H4 (cell line): ENCODE data around the gene CLCNKA. TPM values are rescaled to one million over a fixed set of nuclear protein-coding genes. Genes with fewer than 3 reads are reported as not detected.
"Not testable (repeated sequence)": the region's sequence is repeated elsewhere in the genome, so short reads cannot be mapped to it uniquely, and the experiment has no call there.

Experiments
- DNase-seq: peaks from one replicate; pipeline ENCODE4 v3.0.0-alpha.2; 2015; ENCODE audit warnings: low spot score
- total RNA-seq: library from RNA; depleted of rRNA; stranded (reverse); fragments of >200 nt; shearing (Covaris generic); gene quantifications from 2 replicates; pipeline ENCODE4 v1.2.3, GENCODE V29; 2014

Gene CLCNKA
- total RNA-seq, 1 experiment from 2014 or later: not detected

DNA sequence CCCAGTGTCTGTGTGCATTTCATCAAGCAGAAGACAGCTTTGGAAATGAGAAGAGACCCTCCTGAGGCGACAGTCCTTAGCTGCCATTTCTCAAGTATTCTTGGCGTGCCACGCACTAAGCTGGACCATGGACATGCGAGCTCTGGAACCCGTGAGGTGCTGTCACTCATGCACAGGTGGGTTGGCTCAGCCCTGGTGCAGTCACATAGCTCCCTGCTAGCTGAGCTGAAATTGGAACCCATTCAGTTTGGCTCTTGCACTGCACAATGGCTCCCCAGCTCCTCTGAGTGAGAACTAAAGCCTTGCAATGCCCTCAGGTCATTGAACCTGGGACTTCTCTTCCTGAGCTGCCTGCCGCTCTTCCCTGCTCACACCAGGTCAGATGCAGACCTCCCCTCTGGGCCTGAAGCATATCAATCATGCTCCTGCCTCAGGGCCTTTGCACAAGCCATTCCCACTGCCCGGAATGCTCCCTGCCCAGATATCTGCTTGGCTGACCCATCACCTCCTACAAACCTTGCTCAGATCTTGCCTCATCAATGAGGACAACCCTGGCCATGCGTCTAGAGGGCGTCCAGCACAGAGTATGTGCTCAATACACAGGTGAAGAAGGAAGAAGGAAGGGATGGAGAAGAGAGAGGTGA is 24.1 kb upstream of the CLCNKA start:
- no peak for DNase-seq

DNA sequence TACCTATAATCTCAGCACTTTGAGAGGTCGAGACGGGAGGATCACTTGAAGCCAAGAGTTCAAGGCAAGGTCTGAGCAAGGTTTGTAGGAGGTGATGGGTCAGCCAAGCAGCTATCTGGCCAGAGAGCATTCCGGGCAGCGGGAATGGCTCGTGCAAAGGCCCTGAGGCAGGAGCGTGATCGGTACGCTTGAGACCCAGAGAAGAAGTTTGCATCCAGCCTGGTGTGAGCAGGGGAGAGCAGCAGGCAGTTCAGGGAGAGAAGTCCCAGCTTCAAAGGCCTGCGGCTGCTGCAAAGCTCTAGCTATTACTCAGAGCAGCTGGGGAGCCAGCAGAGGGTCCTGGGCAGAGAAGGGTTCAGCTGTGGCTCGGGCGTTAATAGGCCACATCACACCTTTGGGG is 22.9 kb upstream of the CLCNKA start:
- DNase-seq: no peak

DNA sequence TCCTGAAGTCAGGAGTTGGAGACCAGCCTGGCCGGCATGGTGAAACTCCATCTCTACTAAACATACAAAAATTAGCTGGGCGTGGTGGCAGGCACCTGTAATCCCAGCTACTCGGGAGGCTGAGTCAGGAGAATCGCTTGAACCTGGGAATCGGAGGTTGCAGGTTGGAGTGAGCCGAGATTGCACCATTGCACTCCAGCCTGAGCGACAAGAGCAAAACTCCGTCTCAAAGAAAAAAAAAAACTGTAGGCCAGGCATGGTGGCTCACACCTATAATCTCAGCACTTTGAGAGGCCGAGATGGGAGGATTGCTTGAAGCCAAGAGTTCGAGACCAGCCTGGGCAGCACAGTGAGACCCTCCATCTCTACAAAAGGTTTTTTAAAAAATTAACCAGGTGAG is 20.6 kb upstream of the CLCNKA start:
- DNase-seq: not testable (repeated sequence)

DNA sequence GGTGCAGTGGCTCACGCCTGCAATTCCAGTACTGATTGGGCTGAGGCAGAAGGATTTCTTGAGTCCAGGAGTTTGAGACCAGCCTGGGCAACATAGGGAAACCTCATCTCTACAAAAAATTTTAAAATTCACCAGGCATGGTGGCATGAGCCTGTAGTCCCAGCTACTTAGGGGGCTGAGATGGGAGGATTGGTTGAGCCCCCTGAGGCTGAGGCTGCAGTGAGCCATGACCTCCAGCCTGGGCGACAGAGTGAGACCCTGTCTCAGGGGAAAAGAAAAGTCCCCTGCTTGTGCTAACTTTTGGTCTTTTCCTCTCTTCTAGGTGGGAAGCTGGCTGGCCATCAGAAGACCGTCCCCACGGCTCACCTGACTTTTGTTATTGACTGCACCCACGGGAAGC is 16.2 kb upstream of the CLCNKA start:
- DNase-seq: no peak

DNA sequence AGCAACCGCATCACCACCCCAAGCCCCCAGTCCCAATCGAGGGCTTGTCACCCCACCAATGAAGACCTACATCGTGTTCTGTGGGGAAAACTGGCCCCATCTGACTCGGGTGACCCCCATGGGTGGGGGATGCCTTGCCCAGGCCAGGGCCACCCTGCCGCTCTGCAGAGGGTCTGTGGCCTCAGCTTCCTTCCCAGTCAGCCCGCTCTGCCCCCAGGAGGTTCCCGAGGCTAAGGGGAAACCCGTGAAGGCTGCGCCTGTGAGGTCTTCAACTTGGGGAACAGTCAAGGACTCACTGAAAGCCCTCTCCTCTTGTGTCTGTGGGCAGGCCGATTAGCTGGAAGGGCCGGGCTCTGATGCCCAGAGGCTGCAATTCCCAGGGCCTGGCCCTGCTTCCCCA is 15.8 kb upstream of the CLCNKA start:
- DNase-seq: no peak

DNA sequence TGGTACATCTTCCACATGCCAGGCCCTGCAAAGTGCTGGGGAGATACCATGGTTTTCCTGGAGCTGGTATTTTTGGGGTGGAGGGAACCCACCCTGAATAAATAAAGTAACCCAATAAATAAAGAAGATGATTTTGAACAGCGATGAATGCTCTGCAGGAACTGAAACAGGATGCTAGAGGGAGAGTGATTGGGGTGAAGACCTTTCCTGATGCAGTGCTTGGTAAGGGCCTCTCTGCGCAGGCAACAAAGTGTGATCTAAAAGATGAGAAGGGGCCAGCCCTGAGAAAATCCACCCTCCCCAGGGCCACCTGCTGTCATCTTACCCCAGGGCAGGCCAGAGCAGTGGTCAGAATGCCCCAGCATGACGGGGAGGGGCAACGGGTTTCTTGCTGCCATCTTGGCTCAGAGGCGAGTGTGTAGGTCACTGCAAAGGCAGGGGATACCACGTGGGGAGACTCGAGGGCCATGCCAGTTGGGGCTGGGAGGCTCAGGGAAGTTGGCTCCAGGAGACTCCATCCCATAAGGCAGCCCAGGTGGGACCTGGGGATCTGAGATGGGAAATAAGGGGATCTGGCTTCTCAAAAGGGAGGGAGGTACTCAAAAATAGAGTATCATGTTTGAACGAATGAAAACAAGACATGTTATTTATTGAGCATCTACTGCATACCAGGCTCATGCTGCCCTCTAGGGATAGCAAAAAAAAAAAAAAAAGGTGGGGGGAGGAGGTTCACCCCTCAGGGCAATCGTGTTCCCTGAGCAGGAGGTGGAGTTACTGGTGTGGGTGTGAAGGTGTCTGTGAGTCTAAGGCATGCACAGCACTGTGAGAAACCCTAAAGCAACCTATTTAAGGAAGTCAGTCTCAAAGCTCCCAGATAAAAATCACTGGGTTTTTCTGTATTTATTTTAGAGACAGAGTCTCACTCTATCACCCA is 15.0 kb upstream of the CLCNKA start:
- peak; percentile 47 for DNase-seq

DNA sequence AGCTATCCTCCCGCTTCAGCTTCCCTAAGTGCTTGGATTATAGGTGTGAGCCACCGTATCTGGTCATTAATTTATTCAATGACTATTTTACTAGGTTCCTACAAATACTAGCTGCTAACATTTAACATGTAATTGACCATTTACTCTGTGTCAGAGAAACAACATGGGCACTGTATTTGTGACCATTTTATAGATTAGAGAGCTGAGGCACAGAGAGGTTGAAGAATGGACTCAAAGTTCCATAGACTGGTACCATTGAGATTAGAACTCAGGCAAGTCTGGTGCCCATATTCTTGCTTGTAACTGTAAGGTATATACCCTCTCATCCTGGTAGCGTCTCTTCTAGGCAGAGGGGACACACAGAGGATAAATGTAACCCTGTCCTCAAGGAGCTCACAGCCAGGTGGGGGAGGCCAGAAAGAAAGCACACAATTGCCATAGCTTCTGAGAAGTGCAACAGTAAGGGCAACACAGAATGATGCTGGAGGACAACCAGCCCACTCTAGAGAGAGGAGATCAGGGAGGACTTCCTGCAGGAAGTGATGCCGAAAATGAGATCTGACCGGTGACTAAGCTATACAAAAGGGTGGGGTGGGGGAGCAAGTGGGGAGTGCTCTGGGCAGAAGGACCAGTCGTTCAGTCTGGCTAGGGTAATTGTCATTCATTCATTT is 14.0 kb upstream of the CLCNKA start:
- no peak for DNase-seq

DNA sequence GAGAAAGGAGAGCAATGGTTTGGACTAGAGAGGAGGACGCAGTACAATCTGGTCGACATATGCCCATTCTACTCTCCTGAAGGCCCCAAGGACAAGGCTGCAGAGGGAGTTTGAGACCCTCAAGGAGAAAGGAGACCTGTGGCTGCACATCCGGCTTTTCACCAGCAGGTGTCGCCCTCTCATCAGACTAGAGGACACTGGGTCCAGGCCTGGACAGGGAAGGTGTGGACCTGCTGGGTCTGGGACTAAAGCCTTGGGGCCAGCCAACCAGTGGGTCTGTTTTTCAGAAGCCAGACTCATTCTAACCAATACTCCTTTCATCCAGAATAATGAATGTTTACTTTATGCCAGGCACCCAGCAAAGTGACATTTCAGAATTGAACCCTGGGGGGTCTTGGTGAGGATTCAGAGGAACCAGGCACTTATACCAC is 12.8 kb upstream of the CLCNKA start:
- peak; percentile 69 for DNase-seq

DNA sequence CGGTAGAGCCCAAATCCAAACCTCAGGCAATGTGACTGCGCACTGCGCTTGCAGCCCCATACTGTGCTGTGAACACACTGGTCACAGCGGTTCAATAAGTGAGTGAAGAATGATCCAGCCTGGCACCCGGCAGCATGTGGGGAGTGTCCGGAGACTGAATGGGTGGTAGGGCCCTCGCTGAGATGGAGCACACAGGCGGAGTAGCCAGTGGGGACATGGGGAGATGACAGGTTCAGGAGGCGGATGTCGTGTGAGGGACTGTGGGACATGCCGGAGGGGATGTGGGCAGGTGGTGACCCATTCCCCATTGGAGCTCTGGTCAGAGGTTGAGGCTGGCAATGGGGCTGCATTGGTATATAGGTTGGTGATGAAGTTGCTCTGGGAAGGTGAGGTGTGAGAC is 12.2 kb upstream of the CLCNKA start:
- DNase-seq: no peak

DNA sequence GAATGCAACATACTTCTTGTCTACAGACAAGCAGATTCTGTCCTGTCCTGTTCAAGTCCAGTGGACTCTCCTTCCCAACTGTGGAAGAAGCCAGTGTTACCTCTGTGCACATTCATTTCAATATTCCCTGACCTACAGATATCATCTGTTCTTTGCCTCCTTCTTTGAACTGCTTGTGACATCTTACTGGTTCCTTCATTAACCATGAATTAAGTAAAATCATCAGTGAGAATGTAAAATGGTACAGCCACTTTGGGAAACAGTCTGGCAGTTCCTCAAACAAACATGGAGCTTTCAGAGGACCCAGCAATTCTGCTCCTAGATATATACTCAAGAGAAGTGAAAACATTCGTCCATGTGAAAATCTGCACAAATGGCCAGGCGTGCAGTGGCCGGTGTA is 11.0 kb upstream of the CLCNKA start:
- DNase-seq: no peak

DNA sequence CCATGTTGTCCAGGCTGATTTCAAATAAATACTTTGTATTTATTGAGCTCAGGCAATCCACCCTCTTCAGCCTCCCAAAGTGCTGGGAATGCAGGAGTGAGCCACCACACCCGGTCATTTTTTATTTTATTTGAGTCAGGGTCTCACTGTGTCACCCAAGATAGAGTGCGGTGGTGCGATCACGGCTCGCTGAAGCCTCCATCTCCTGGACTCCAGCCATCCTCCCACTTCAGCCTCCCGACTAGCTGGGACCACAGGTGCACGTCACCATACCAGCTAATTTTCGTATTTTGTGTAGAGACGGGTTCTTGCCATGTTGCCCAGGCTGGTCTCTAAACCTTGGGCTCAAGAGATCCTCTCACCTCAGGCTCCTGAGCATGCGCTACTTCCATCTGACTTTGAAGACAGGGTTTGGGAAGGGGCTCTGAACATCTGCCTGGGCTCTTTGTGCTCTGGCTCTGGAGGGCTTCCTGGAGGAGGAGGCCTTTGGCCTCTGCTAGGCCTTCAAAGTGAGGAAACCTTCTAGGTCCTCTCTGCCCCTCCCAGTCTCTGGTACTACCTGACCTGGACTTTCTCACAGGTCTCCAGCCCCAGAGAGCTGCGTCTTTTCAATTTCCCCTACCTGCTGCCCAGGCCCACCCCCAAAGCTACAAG is 9.8 kb upstream of the CLCNKA start:
- no peak for DNase-seq

DNA sequence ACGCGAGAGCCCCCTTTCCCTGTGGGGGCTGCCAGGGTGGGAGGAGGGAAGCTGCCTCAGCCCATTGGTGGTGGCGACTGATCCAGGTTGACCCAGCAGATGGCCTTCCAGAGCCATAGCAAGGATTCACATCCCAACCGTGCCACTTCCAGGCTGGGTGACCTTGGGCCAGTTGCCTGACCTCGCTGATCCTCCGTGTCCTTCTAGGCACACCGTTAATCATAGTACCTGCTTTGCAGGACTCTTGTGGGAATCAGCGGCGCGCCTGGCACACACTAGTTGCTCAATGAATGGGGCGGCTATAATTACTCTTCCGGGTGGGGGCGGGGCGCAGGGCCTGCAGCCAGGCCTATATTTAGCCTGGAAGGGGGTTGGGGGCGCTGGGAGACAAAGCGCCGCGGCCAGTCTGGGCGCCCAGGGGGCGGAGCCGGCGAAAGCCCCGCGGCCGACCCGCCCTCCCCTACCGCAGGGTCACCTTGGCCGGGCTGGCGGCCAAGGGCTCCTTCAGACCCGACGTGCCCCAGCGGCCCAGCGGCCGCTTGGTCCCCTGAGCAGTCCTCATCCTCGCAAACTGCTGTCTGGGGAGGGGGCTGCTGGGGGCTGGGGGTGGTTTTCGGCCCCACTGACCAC is 9.1 kb upstream of the CLCNKA start:
- peak; percentile 77 for DNase-seq

DNA sequence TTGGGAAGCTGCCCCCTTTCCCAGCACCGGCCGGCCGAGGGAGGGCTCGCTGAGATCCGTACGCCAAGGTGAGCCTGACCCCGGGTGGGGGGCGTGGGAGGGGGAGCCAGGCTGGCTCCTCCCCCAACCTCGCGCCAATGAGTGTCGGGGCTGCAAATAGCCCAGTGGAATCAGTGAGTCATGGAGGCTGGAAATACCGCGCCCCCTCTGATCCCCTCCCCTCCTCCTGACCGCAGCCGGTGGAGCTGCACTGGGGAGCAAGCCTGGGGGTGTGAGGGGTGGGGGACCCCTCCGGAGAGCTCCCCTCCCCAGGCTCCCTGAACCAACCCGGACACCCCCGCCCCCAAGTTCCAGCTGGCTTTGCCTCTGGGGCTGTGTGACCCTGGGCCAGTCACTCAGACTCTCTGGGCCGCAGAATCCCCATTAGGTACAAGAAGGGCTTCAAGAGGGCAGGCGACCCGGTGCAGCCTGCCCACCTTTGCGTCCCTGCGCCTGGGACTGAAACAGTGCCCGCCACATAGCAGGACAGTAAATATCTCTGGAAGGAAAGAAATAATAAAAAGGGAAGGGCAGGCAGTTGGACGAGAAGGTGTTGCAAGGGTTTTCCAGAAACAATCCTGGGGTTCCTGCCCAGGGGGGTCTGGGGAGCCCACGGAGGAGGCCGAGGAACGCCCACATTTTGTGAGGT is 8.5 kb upstream of the CLCNKA start:
- peak; percentile 58 for DNase-seq

DNA sequence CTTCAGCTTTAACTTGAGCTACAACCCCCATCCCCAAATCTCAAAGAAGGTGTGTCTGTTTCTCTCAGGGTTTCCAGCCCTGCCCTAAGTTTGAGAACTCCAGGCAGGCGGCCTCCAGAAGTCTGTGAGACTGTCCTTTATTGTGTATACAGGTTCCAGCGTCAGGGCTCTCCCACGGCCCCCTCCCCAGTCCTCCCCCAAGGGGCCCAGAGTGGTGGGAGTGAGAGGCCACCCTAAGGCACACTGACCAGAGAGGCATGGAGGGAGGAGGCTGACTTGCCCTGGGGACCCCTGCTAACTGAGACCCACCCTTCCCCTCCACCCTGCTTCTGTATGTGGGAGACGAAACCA is 8.0 kb upstream of the CLCNKA start:
- DNase-seq: no peak

DNA sequence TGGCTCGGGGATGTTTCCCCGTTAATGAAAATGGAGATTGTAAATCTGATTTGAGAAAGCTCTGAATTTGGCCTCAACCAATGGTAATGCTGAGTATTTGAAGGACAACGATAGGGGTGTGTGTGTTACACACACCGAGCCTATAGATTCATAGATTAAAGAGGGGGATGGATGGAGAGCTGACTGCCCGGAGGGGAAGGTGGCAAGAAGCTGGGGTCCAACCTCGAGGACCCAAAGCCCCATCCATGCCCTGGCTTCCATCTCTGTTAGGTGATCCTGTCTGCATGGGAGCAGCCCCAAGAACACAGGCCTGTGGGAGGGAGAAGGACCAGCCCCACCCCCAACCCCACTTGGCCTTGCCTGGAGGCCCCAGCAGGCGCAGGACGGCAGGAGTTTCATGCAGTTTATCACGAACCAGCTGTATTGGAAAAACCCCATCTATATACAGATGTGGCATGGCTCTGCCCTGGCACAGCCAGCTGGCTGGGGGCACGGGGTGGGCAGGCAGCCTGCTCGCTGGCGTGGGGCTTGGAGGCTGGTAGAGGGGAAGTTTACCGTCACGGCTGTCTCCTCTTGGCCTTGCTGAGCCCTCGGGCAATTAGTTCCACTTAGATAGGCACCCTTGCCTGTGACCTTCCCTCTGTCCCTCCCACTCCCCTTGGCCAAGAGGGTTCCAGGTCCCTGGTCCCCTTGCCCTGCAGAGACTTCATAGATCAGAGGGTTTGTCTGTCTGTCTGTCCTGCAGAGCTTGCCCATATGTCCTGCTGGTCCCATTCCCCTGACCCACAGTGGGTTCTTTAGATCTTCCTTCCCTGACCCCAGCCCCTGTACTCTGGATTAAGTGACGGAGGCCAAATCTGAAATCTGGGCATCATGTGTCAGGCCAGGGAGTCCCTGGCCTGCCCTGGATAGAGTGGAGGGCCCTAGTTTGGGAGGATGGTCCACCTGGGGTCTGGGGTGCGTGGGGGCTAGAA is 7.0 kb upstream of the CLCNKA start:
- no peak for DNase-seq

DNA sequence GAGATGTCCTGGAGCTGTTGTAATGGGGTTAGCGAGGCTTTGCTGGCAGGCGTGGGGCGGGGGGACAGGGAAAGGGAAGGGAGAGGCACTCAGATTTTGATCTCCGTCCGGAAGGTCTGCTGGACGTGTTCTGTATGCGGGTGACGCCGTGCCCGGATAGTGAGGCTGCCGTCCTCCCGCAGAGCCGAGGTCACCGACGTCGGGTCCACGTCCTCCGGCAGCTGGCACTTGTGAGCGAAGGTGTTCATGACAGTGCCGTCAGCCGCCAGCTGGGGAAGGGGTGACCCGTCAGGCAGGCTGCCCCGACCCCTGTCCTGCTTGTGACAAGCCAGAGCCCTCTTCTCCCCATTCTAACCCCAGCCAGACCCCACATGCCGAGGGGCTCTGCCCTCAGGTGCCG is 6.3 kb upstream of the CLCNKA start:
- no peak for DNase-seq

DNA sequence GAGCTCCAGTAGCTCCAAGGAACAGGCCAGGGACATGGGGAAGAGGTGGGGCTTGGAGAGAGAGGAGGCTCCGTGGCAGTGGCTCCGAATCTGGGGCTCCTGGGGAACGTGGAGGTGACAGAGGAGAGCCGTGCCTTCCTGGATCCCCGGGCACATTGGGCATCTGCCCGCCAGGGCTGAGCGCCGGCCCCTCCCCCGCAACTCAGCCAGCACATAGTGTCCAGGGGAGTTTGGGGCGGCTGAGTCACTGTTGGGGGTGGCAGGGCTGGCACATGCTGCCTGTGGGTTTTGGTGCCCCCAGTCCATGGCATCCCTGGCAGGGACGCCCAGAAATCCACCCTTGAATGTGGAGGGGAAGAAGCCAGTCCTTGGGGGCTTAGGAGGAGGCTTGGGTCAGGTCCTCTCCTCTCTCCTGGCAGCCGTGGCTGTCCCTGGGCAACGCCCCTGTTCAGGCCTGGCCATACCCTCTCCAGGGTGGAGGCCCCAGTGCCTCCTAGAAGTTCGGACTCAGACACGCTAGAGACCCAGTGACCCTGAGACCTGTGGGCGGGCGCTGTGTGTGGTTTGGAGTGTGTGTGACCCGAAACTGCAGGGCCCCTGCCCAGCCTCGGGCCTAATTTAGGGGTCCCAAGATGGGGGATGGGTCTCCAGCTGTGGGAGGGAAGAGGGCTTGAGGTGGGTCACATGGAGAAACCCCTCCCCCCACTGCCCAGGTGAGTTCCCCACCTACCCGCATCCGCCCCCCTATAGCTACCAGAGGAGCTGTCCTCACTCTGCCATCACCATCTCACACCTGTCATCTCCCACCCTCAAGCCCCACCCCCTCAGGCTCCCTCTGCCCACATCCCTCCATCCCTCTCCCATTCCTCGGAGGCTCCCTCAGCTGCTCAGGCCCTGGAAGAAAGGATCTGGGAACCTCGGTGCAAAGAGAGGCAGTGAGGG is 5.6 kb upstream of the CLCNKA start:
- DNase-seq: no peak

DNA sequence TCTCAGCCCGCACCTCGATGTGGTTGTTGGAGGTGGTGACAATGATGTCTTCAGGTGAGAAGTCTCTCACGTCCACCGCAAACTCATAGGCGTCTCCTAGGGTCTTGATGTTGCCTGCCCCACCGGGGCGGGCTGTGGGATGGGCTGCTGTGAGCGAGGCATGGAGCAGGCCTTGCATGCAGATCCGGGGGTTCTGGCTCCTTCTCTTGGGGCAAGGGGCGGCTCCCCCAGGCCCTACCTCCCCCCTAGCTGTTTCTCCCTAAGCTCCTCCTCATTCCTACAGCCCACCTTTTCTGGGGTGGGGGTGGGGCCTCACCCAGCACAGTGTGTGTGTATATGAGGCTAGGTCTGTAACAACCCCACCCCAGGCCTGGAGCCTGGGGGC is 4.8 kb upstream of the CLCNKA start:
- DNase-seq: no peak
